ENCODE measurements around the gene ZNF613. TPM values are rescaled to one million over a fixed set of nuclear protein-coding genes. Genes with fewer than 3 reads are reported as not detected.

The ZNF613 gene
- total RNA-seq, 1 donor from 2014 or later: 4.0 TPM

Other genes with a start within 250 kb of the ZNF613 start
- 2.5 and 4.8 TPM in 2 replicates for gene SPACA6, start 234.1 kb upstream of the ZNF613 start, total RNA-seq
- gene HAS1, start 203.5 kb upstream of the ZNF613 start, total RNA-seq: not detected in 2 replicates
- gene FPR1, start 175.6 kb upstream of the ZNF613 start, total RNA-seq: not detected in 2 replicates
- not detected in 2 replicates for gene FPR2, start 166.3 kb upstream of the ZNF613 start, total RNA-seq
- gene FPR3, start 132.3 kb upstream of the ZNF613 start, total RNA-seq: not detected in 2 replicates
- gene ZNF577, start 39.5 kb upstream of the ZNF613 start, total RNA-seq: 4.7 and 4.8 TPM in 2 replicates
- 3.6 and 6.8 TPM in 2 replicates for gene ZNF649, start 22.5 kb upstream of the ZNF613 start, total RNA-seq
- 4.1 and 5.7 TPM in 2 replicates for gene ZNF350, start 59.4 kb downstream of the ZNF613 start, total RNA-seq
- 3.2 and 6.1 TPM in 2 replicates for gene ZNF615, start 80.7 kb downstream of the ZNF613 start, total RNA-seq
- gene ZNF614, start 100.9 kb downstream of the ZNF613 start, total RNA-seq: 8.8 TPM in 2 replicates
- gene ZNF432, start 121.4 kb downstream of the ZNF613 start, total RNA-seq: 6.1 and 7.7 TPM in 2 replicates
- gene ZNF841, start 168.3 kb downstream of the ZNF613 start, total RNA-seq: 6.8 and 14.8 TPM in 2 replicates
- 5.1 and 7.5 TPM in 2 replicates for gene ZNF616, start 212.5 kb downstream of the ZNF613 start, total RNA-seq
- gene ZNF836, start 244.1 kb downstream of the ZNF613 start, total RNA-seq: 5.5 and 10.2 TPM in 2 replicates

Data from glomerular endothelial cell (primary cell).